Neural cell (in vitro differentiated cells): ENCODE results near the gene SLC24A3. TPM values are rescaled to one million over a fixed set of nuclear protein-coding genes. Genes with fewer than 3 reads are reported as not detected.

Source experiments
- H2AFZ ChIP-seq: fragments of 200-600, 300-800 bp; sonication (generic), shearing (Covaris generic); 2 replicates; pipeline ENCODE4 v1.6.0; 2014; ENCODE audit warnings: low read depth, mild to moderate bottlenecking, antibody characterized with exemption, low read length, moderate library complexity
- H3F3A ChIP-seq: fragments of 200-600 bp; shearing (Covaris generic); 2 replicates; pipeline ENCODE4 v1.6.1; 2016; ENCODE audit warnings: mild to moderate bottlenecking, moderate library complexity, mixed read lengths, antibody characterized with exemption, low read length; ENCODE audit not compliant: insufficient read depth, poor library complexity, severe bottlenecking
- H3K27ac ChIP-seq: fragments of 200-600, 300-800 bp; sonication (generic), shearing (Covaris generic); 2 replicates; pipeline ENCODE4 v1.5.1; 2014; ENCODE audit warnings: mild to moderate bottlenecking, low read length, moderate library complexity
- H3K27me3 ChIP-seq: fragments of 300-800, 200-600 bp; sonication (generic), shearing (Covaris generic); 2 replicates; pipeline ENCODE4 v1.6.0; 2014; ENCODE audit warnings: mild to moderate bottlenecking, low read depth, low read length, moderate library complexity; ENCODE audit not compliant: insufficient read depth
- H3K36me3 ChIP-seq: fragments of 300-800, 200-600 bp; sonication (generic), shearing (Covaris generic); 2 replicates; pipeline ENCODE4 v1.5.1; 2014; ENCODE audit warnings: mild to moderate bottlenecking, antibody characterized with exemption, low read length, moderate library complexity; ENCODE audit not compliant: insufficient read depth
- H3K4me2 ChIP-seq: fragments of 300-800, 200-600 bp; sonication (generic), shearing (Covaris generic); 2 replicates; pipeline ENCODE4 v1.6.0; 2014; ENCODE audit warnings: mild to moderate bottlenecking, low read length
- H3K4me3 ChIP-seq: fragments of 300-800, 200-600 bp; sonication (generic), shearing (Covaris generic); 2 replicates; pipeline ENCODE4 v1.5.1; 2014; ENCODE audit warnings: mild to moderate bottlenecking, low read length, moderate library complexity
- H3K79me2 ChIP-seq: fragments of 200-600 bp; shearing (Covaris generic); replicated peaks from 2 replicates; pipeline ENCODE4 v1.6.0; 2014; ENCODE audit warnings: mild to moderate bottlenecking, low read length, moderate library complexity; ENCODE audit not compliant: insufficient read depth
- H3K9ac ChIP-seq: fragments of 300-800, 200-600 bp; sonication (generic), shearing (Covaris generic); 2 replicates; pipeline ENCODE4 v1.6.1; 2016; ENCODE audit warnings: mild to moderate bottlenecking, low read length, mixed read lengths
- H3K9me2 ChIP-seq: fragments of 200-600 bp; shearing (Covaris generic); 2 replicates; pipeline ENCODE4 v1.6.1; 2016; ENCODE audit warnings: mild to moderate bottlenecking, low read length, mixed read lengths; ENCODE audit not compliant: insufficient read depth
- H3K9me3 ChIP-seq: fragments of 200-600, 300-800 bp; sonication (generic), shearing (Covaris generic); 2 replicates; pipeline ENCODE4 v1.6.1; 2016; ENCODE audit warnings: mild to moderate bottlenecking, mixed run types, low read length, moderate library complexity, mixed read lengths
- H4K20me1 ChIP-seq: fragments of 200-600 bp; shearing (Covaris generic); 2 replicates; pipeline ENCODE4 v1.6.1; 2016; ENCODE audit warnings: mild to moderate bottlenecking, mixed run types; ENCODE audit not compliant: insufficient read depth
- EP300 ChIP-seq: fragments of 450-650 bp; conservative IDR thresholded peaks from 2 replicates; pipeline ENCODE4 v1.6.1; 2014; ENCODE audit warnings: antibody characterized with exemption, mild to moderate bottlenecking, moderate library complexity; ENCODE audit not compliant: poor library complexity, severe bottlenecking
- EZH2 ChIP-seq: fragments of 200-600, 300-800 bp; shearing (Covaris generic), sonication (generic); IDR thresholded peaks from 2 replicates; pipeline ENCODE4 v1.6.1; 2014; ENCODE audit warnings: antibody characterized with exemption, low read length, borderline replicate concordance, mild to moderate bottlenecking; ENCODE audit not compliant: insufficient read depth, poor library complexity, severe bottlenecking
- MXI1 ChIP-seq: fragments of 450-650 bp; conservative IDR thresholded peaks from 2 replicates; pipeline ENCODE4 v1.6.1; 2014; ENCODE audit warnings: antibody characterized with exemption, mild to moderate bottlenecking; ENCODE audit not compliant: poor library complexity, severe bottlenecking
- POLR2AphosphoS5 ChIP-seq: IDR thresholded peaks from 2 replicates; pipeline ENCODE4 v1.6.1; 2012
- RAD21 ChIP-seq: fragments of 450-650 bp; conservative IDR thresholded peaks from 2 replicates; pipeline ENCODE4 v1.6.1; 2014; ENCODE audit warnings: antibody characterized with exemption, mild to moderate bottlenecking, moderate library complexity
- REST ChIP-seq: IDR thresholded peaks from 2 replicates; pipeline ENCODE4 v1.6.1; 2012; ENCODE audit warnings: borderline replicate concordance
- SMC3 ChIP-seq: fragments of 450-650 bp; conservative IDR thresholded peaks from 2 replicates; pipeline ENCODE4 v1.6.1; 2014; ENCODE audit warnings: antibody characterized with exemption, mild to moderate bottlenecking, moderate library complexity; ENCODE audit not compliant: poor library complexity
- TAF1 ChIP-seq: IDR thresholded peaks from 2 replicates; pipeline ENCODE4 v1.6.1; 2012; ENCODE audit warnings: low read depth
- polyA plus RNA-seq: library from polyadenylated mRNA; depleted of rRNA; stranded (reverse); fragments of >200 nt; gene quantifications from 2 replicates; pipeline ENCODE4 v1.2.3, GENCODE V29; 2014
- TF ChIP-seq, protein P1 (sequence below): fragments of 450-650 bp; IDR thresholded peaks from 2 replicates; pipeline ENCODE4 v1.5.1; 2014; ENCODE audit warnings: antibody characterized with exemption, mild to moderate bottlenecking, moderate library complexity; ENCODE audit not compliant: poor library complexity, severe bottlenecking

Gene SLC24A3
- polyA plus RNA-seq, 1 donor from 2014 or later = 6.5 TPM

DNA sequence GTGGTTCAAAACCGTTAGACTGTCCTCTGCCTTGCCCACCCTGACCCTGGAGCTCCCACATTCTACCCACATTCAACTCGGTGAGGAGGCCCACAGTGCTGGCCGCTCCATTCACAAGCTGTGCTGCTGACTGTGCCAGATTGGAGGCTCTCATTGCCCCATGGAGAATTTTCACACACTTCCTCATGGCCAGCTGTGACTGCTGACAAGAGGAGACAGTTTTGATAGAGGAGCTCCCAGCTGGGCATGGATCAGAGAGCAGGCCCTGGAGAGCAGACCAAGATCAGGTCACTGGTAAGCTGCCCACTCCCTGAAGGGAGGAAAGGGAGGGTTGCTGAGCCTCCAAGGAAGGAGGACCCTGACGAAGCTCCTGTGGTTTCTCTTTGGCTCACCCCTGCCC, 299.5 kb downstream of the SLC24A3 start:
- H3K36me3 ChIP-seq = no peaks in the 10 kb centered on the region
- TF ChIP-seq SMC3 = no peak
- TF ChIP-seq EP300 = no peak
- no peak for TF ChIP-seq POLR2AphosphoS5
- no peak for TF ChIP-seq EZH2
- no peak for TF ChIP-seq RAD21
- no peak for TF ChIP-seq MXI1
- no peak for TF ChIP-seq TAF1
- TF ChIP-seq, protein P1, sequence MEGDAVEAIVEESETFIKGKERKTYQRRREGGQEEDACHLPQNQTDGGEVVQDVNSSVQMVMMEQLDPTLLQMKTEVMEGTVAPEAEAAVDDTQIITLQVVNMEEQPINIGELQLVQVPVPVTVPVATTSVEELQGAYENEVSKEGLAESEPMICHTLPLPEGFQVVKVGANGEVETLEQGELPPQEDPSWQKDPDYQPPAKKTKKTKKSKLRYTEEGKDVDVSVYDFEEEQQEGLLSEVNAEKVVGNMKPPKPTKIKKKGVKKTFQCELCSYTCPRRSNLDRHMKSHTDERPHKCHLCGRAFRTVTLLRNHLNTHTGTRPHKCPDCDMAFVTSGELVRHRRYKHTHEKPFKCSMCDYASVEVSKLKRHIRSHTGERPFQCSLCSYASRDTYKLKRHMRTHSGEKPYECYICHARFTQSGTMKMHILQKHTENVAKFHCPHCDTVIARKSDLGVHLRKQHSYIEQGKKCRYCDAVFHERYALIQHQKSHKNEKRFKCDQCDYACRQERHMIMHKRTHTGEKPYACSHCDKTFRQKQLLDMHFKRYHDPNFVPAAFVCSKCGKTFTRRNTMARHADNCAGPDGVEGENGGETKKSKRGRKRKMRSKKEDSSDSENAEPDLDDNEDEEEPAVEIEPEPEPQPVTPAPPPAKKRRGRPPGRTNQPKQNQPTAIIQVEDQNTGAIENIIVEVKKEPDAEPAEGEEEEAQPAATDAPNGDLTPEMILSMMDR = no peak
- TF ChIP-seq REST = no peak

DNA sequence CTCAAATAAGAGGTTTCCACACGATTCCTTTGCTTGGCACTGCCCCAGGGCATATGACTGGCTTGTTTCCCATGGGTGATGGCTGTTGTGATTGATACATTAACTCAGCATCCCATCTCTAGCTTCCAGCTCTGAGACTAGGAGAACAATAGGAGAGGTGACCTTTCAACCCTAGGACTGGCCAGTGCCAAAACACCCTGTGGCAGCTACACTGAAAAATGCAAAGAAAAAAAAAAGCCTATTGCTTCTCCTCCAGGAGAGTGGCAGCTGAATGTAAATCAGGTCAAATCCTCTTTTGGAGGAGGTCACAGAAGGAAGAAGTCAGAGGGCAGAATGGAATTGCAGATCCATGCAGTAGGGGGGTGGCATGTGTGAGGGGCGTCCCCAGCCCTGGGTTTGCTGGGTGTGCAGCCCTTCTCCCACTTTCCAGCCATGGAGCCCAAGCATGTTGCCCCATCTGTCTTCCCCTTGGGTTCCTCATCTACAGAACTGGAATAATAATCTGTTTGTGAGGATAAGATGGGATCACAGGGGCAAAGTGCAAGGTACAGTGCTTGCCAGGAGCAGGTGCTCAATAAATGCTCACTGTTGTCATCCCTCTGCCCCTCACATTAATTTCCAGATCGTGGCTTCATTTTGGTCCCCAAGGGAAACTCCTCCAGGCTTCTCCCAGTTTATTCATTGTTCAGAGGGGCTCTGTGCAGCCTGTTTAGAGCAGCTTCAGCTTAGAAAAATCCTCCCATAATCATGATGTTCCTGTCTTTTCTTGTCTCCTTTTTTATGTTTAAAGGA, 300.6 kb downstream of the SLC24A3 start:
- no peak overlapping the region for H3K4me2 ChIP-seq

More for the DNA sequence above, 299.5 kb downstream of the SLC24A3 start:
- H3K27me3 ChIP-seq = no peaks in the 10 kb centered on the region
- H3K4me2 ChIP-seq = no peak overlapping the region
- no peaks in the 10 kb centered on the region for H3K9me2 ChIP-seq
- no peaks in the 10 kb centered on the region for H3K79me2 ChIP-seq
- H4K20me1 ChIP-seq = no peaks in the 10 kb centered on the region
- no peak overlapping the region for H3K4me3 ChIP-seq
- H3K9ac ChIP-seq = no peak overlapping the region
- H3K27ac ChIP-seq = no peak overlapping the region
- H3K9me3 ChIP-seq = no peaks in the 10 kb centered on the region
- H3F3A ChIP-seq = no peaks in the 10 kb centered on the region
- no peak overlapping the region for H2AFZ ChIP-seq

More for the DNA sequence above, 300.6 kb downstream of the SLC24A3 start:
- Histone ChIP-seq H3K27ac (no peak overlapping the region), H3K4me3 (no peak overlapping the region), H3K9me3 (no peaks in the 10 kb centered on the region), H3K27me3 (no peaks in the 10 kb centered on the region), H2AFZ (no peak overlapping the region), H3K79me2 (no peaks in the 10 kb centered on the region), H3K9me2 (no peaks in the 10 kb centered on the region), H3K9ac (no peak overlapping the region), H4K20me1 (no peaks in the 10 kb centered on the region), H3F3A (no peaks in the 10 kb centered on the region), H3K36me3 (no peaks in the 10 kb centered on the region)
- TF ChIP-seq SMC3 (no peak), EZH2 (no peak), POLR2AphosphoS5 (no peak), MXI1 (no peak), TAF1 (no peak), REST (no peak), EP300 (no peak), RAD21 (no peak)
- TF ChIP-seq, protein P1 = no peak
